ENCODE measurements around the gene SEZ6L2.
"Not testable (repeated sequence)": the region's sequence is repeated elsewhere in the genome, so short reads cannot be mapped to it uniquely, and the experiment has no call there.

DNA sequence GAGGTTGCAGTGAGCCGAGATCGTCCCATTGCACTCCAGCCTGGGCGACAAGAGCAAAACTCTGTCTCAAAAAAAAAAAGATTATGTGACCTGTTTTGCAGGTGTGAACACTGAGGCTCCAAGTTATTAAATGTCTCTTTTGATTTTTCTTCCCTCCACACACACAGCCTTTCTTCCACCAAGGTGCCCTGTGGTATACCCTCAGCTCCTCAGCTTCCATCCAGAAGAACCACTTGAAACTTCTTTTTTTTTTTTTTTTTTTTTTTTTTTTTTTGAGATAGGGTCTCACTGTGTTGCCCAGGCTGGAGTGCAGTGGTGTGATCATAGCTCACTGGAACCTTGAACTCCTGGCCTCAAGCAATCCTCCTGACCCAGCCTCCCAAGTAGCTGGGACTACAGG lies 10.0 kb downstream of the SEZ6L2 start:
- not testable (repeated sequence) for TF ChIP-seq CTCF, POLR2A (IDR thresholded peaks at IDR 0.05)

Data from vagina (tissue), 2 donors.